ENCODE results near the gene OR4C16.

Gene OR4C16, protein sequence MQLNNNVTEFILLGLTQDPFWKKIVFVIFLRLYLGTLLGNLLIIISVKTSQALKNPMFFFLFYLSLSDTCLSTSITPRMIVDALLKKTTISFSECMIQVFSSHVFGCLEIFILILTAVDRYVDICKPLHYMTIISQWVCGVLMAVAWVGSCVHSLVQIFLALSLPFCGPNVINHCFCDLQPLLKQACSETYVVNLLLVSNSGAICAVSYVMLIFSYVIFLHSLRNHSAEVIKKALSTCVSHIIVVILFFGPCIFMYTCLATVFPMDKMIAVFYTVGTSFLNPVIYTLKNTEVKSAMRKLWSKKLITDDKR

DNA sequence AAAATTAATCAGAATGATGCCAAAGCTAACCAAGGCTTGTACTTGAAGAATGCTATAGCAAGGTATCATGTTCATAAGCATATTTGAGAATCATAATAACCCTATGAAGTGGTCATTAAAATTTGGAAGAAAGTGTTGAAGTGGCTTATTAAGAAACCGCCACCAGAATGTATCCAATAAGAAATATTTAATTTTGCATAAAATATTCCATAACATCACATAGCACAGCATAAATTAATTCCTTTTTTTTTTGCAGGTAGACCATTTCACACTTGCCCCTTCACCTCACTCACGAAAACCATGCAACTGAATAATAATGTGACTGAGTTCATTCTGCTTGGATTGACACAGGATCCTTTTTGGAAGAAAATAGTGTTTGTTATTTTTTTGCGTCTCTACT, at the start of gene OR4C16:
Gene OR4C16 (plus strand): TSS at position 301 of the 400 bp plus-strand sequence. CDS start 0 bp downstream, at position 301.
- H3K9me3 Mint-ChIP-seq = peaks cover 7 to 13% of the 10 kb centered on the region in 2 donors
- no peak within 1 kb of the TSS for H3K27ac Mint-ChIP-seq
- ATAC-seq (replicated peaks) (no peak), DNase-seq (no peak)
- no peaks in the 10 kb centered on the region for H3K4me1 Mint-ChIP-seq
- H3K27me3 Mint-ChIP-seq = no peaks in the 10 kb centered on the region
- H3K36me3 Mint-ChIP-seq = no peaks in the 10 kb centered on the region
- no peak within 1 kb of the TSS for H3K4me3 Mint-ChIP-seq

DNA sequence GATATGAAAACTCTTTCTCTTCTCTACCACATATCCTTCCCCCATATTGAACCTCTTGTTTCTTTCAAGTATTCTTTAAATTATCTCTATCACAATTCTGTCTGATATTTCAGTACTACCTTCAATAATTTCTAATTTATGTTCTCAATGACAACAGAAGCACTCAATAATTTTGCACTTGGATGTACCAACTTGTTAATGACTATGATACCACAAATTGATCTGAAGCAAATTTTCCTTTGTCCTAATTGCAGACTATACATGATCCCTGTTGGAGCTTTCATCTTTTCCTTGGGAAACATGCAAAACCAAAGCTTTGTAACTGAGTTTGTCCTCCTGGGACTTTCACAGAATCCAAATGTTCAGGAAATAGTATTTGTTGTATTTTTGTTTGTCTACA, 17.8 kb upstream of the OR4C16 start, which contains the start of gene OR4C15:
Gene OR4C15 (plus strand): TSS at position 301 of the 400 bp plus-strand sequence. CDS start 0 bp downstream, at position 301.
- no peaks in the 10 kb centered on the region for H3K27me3 Mint-ChIP-seq
- no peak for ATAC-seq (replicated peaks)
- H3K36me3 Mint-ChIP-seq = no peaks in the 10 kb centered on the region

DNA sequence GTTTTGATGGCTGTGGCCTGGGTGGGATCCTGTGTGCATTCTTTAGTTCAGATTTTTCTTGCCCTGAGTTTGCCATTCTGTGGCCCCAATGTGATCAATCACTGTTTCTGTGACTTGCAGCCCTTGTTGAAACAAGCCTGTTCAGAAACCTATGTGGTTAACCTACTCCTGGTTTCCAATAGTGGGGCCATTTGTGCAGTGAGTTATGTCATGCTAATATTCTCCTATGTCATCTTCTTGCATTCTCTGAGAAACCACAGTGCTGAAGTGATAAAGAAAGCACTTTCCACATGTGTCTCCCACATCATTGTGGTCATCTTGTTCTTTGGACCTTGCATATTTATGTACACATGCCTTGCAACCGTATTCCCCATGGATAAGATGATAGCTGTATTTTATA, 620 bp downstream of the OR4C16 start:
- H3K36me3 Mint-ChIP-seq = no peaks in the 10 kb centered on the region
- ATAC-seq (replicated peaks) (no peak), DNase-seq (no peak)
- peaks cover 9 to 13% of the 10 kb centered on the region in 2 donors for H3K9me3 Mint-ChIP-seq
- H3K4me1 Mint-ChIP-seq = no peaks in the 10 kb centered on the region
- H3K27ac Mint-ChIP-seq = no peak overlapping the region
- H3K4me3 Mint-ChIP-seq = no peak overlapping the region
- no peaks in the 10 kb centered on the region for H3K27me3 Mint-ChIP-seq

More for the DNA sequence above, 17.8 kb upstream of the OR4C16 start, which contains the start of gene OR4C15:
- no peak within 1 kb of the TSS for H3K27ac Mint-ChIP-seq
- DNase-seq = no peak
- H3K4me1 Mint-ChIP-seq = no peaks in the 10 kb centered on the region
- H3K4me3 Mint-ChIP-seq = no peak within 1 kb of the TSS
- H3K9me3 Mint-ChIP-seq = peaks cover 11 to 15% of the 10 kb centered on the region in 2 donors

DNA sequence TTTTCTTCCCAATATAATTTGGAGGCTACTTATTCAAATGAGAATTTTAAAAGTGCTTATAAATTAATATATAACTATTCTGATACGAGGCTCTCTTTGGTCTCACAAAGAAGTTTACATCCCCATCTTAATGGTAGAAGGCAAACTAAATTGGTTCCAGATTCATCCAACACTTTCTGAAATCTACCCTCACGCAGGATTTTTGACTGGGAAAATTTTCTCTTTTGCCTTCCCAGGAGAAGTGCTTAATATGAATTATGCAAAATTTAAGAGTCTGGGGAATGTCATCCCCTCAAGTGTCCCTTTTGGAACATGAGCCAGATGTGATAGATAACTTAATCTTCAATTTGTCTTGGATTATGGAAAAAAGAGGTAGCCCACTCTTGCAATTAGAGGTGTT, 35.6 kb downstream of the OR4C16 start, which contains the start of gene OR4C11:
Gene OR4C11 (minus strand): TSS at position 101 of the 400 bp plus-strand sequence. CDS start 3,272 bp downstream, outside the sequence.
- ATAC-seq (replicated peaks) = no peak
- H3K4me3 Mint-ChIP-seq = no peak within 1 kb of the TSS

More for the DNA sequence above, 35.6 kb downstream of the OR4C16 start, which contains the start of gene OR4C11:
- no peak for DNase-seq
- H3K4me1 Mint-ChIP-seq = no peaks in the 10 kb centered on the region
- H3K36me3 Mint-ChIP-seq = no peaks in the 10 kb centered on the region
- peaks cover 5 to 16% of the 10 kb centered on the region in 2 donors for H3K9me3 Mint-ChIP-seq
- H3K27me3 Mint-ChIP-seq = no peaks in the 10 kb centered on the region
- H3K27ac Mint-ChIP-seq = no peak within 1 kb of the TSS
